ENCODE data around the gene TMEM242. TPM values are rescaled to one million over a fixed set of nuclear protein-coding genes. Genes with fewer than 3 reads are reported as not detected.

Gene TMEM242
- total RNA-seq, result 1 to 10 TPM; 5.4 to 9.8 (median 6.0) TPM

GRCh38 chr6:157323255-157323965, at the start of gene TMEM242:
TSS of gene TMEM242 (minus strand) at chr6:157323519. CDS start at chr6:157323499, 20 bp downstream.
- TF ChIP-seq CTCF (IDR thresholded peaks at IDR 0.05; ENCODE audit: low read depth), result no peak

GRCh38 chr6:157372501-157373280, 49.4 kb upstream of the TMEM242 start:
- TF ChIP-seq CTCF (IDR thresholded peaks at IDR 0.05; ENCODE audit: low read depth), result no peak

- no peak for TF ChIP-seq CTCF (IDR thresholded peaks at IDR 0.05; ENCODE audit: low read depth)
Observed at GRCh38 chr6:157370755-157371154, 47.4 kb upstream of the TMEM242 start.

- no peak for TF ChIP-seq CTCF (IDR thresholded peaks at IDR 0.05; ENCODE audit: low read depth)
Observed at GRCh38 chr6:157368359-157369049, 45.2 kb upstream of the TMEM242 start.

GRCh38 chr6:157366648-157367047, 43.3 kb upstream of the TMEM242 start:
- no peak for TF ChIP-seq CTCF (IDR thresholded peaks at IDR 0.05; ENCODE audit: low read depth)

GRCh38 chr6:157364705-157365104, 41.4 kb upstream of the TMEM242 start:
- TF ChIP-seq CTCF (IDR thresholded peaks at IDR 0.05; ENCODE audit: low read depth), result no peak

- TF ChIP-seq CTCF (IDR thresholded peaks at IDR 0.05; ENCODE audit: low read depth), result no peak
Observed at GRCh38 chr6:157361886-157362285, 38.6 kb upstream of the TMEM242 start.
